ENCODE measurements around the gene PNPLA1. TPM values are rescaled to one million over a fixed set of nuclear protein-coding genes. Genes with fewer than 3 reads are reported as not detected.

PNPLA1 gene
- total RNA-seq, 1 donor from 2014 or later, result not detected

DNA sequence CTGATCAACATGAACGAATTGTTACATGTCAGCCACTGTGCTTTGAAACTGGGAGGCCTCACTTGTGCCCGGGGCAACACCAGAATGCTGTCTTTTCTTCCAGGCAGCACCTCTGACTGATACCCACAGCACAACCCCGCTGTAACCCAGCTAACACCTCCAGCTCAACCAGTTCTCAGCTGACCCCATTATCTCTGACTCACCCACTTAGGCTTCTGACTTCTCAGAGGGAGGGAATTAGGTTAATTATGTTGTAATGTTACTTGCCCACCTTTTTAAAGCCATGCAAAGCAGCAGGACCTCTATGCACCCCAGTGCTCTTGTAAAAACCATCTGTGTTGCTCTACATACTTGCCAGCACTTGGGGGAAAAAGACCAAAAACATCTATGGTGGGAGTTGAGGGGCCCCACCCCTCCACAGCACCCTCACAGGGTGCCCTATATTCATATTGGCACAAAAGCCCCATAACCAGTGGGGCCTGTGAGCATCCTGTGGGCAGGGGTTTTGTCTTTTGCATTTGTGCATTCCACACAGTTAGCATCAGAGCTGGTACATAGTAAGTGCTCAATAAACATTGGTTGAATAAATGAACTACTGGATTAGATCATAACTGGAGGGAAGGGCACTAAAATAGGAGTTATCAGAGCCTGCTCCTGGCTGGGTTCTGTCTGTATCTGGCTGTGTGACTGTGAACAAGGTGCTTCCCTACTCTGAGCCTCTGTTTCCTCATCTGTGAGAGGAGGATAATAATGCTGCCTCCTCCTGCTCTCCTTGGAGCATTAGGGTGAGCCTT, 44.6 kb downstream of the PNPLA1 start:
- Mint-ChIP-seq H3K9me3 (ENCODE audit: low read depth) (peaks cover 3% of the 10 kb centered on the region), H3K36me3 (ENCODE audit: low read depth) (no peaks in the 10 kb centered on the region), H3K27ac (ENCODE audit: unreplicated experiment) (no peak overlapping the region), H3K4me1 (ENCODE audit: low read depth) (no peaks in the 10 kb centered on the region), H3K4me3 (ENCODE audit: unreplicated experiment) (no peak overlapping the region), H3K27me3 (ENCODE audit: low read depth) (peaks cover 33% of the 10 kb centered on the region)
- no peak for DNase-seq (ENCODE audit: low spot score)
- TF ChIP-seq CTCF (IDR thresholded peaks at IDR 0.05), result no peak

- H3K4me1 Mint-ChIP-seq (ENCODE audit: low read depth), result peaks cover 3% of the 10 kb centered on the region
- H3K27ac Mint-ChIP-seq (ENCODE audit: unreplicated experiment), result no peak overlapping the region
- DNase-seq (ENCODE audit: low spot score), result no peak
- no peak overlapping the region for H3K4me3 Mint-ChIP-seq (ENCODE audit: unreplicated experiment)
- H3K9me3 Mint-ChIP-seq (ENCODE audit: low read depth), result no peaks in the 10 kb centered on the region
- peaks cover 29% of the 10 kb centered on the region for H3K27me3 Mint-ChIP-seq (ENCODE audit: low read depth)
- no peaks in the 10 kb centered on the region for H3K36me3 Mint-ChIP-seq (ENCODE audit: low read depth)
- TF ChIP-seq CTCF (IDR thresholded peaks at IDR 0.05), result no peak
These were observed 46.1 kb downstream of the PNPLA1 start for GRCh38 chr6:36315921-36316320.

DNA sequence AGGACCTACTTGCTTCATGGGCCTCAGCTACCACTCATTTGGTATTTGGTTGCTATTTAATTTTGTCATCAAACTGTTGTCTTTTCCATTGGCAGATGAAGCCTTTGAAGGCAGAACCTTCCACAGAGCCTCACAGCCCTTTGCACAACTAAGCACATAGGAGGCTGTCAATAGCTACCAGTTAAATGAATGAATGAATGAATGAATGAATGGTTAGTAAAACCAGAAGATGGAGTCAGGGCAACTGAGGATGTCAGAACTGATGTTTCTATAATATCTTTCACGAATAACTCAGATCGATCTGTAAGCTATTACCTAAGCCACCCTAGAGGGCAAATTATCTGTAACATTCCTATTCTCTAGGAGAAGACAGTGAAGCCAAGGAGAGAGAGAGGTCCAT, 47.8 kb downstream of the PNPLA1 start:
- Mint-ChIP-seq H3K9me3 (ENCODE audit: low read depth) (no peaks in the 10 kb centered on the region), H3K27me3 (ENCODE audit: low read depth) (peaks cover 27% of the 10 kb centered on the region), H3K36me3 (ENCODE audit: low read depth) (no peaks in the 10 kb centered on the region), H3K4me1 (ENCODE audit: low read depth) (peaks cover 3% of the 10 kb centered on the region), H3K4me3 (ENCODE audit: unreplicated experiment) (no peak overlapping the region), H3K27ac (ENCODE audit: unreplicated experiment) (no peak overlapping the region)
- DNase-seq (ENCODE audit: low spot score), result no peak
- TF ChIP-seq CTCF (IDR thresholded peaks at IDR 0.05), result no peak

DNA sequence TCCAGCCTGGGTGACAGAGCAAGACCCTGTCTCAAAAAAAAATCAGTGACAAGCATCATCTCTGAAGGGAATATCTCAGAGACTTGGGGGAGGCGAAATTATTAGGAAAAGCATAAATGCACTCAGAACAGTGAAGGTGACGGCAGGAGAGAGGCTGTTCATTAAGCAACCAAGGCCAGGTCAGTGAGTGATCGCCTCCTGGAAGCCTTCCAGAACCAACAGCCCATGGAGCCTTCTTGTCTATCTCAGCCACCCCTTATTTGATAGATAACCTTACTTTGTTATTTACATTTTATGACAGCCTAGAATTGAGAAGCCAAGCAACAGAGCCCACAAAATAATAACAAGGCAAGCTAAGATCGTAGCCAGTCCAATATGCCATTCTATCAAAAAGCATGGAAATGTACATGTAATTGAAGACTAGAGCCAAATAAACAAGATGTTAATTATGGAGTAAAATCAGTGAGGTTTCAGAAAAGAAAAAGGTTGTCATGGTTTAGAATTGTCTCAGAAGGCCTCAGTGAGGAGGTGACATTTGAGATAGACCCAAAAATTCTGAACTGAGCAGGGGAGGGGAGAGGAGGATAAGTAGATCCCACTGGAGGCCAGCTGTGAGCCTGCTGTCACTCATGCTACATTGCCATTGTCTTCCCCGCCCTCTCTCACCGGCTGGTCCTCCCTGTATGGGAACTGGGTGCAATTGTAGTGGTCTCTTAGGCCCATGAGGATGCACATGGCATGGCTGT, 49.0 kb downstream of the PNPLA1 start:
- peaks cover 3% of the 10 kb centered on the region for H3K4me1 Mint-ChIP-seq (ENCODE audit: low read depth)
- DNase-seq (ENCODE audit: low spot score), result no peak
- no peak for TF ChIP-seq CTCF (IDR thresholded peaks at IDR 0.05)
- no peaks in the 10 kb centered on the region for H3K36me3 Mint-ChIP-seq (ENCODE audit: low read depth)
- H3K9me3 Mint-ChIP-seq (ENCODE audit: low read depth), result no peaks in the 10 kb centered on the region
- H3K27me3 Mint-ChIP-seq (ENCODE audit: low read depth), result peaks cover 27% of the 10 kb centered on the region
- no peak overlapping the region for H3K27ac Mint-ChIP-seq (ENCODE audit: unreplicated experiment)
- H3K4me3 Mint-ChIP-seq (ENCODE audit: unreplicated experiment), result no peak overlapping the region

GRCh38 chr6:36319436-36319762, 49.5 kb downstream of the PNPLA1 start:
- TF ChIP-seq CTCF (IDR thresholded peaks at IDR 0.05), result no peak
- peaks cover 3% of the 10 kb centered on the region for H3K4me1 Mint-ChIP-seq (ENCODE audit: low read depth)
- H3K4me3 Mint-ChIP-seq (ENCODE audit: unreplicated experiment), result no peak overlapping the region
- H3K9me3 Mint-ChIP-seq (ENCODE audit: low read depth), result no peaks in the 10 kb centered on the region
- no peaks in the 10 kb centered on the region for H3K36me3 Mint-ChIP-seq (ENCODE audit: low read depth)
- H3K27ac Mint-ChIP-seq (ENCODE audit: unreplicated experiment), result no peak overlapping the region
- peaks cover 27% of the 10 kb centered on the region for H3K27me3 Mint-ChIP-seq (ENCODE audit: low read depth)
- no peak for DNase-seq (ENCODE audit: low spot score)

Measured in chondrocyte (in vitro differentiated cells).